ENCODE measurements around the gene MYO6. TPM values are rescaled to one million over a fixed set of nuclear protein-coding genes. Genes with fewer than 3 reads are reported as not detected.
"Not testable (repeated sequence)": the region's sequence is repeated elsewhere in the genome, so short reads cannot be mapped to it uniquely, and the experiment has no call there.

Gene MYO6
- total RNA-seq, result 20.4 TPM

DNA sequence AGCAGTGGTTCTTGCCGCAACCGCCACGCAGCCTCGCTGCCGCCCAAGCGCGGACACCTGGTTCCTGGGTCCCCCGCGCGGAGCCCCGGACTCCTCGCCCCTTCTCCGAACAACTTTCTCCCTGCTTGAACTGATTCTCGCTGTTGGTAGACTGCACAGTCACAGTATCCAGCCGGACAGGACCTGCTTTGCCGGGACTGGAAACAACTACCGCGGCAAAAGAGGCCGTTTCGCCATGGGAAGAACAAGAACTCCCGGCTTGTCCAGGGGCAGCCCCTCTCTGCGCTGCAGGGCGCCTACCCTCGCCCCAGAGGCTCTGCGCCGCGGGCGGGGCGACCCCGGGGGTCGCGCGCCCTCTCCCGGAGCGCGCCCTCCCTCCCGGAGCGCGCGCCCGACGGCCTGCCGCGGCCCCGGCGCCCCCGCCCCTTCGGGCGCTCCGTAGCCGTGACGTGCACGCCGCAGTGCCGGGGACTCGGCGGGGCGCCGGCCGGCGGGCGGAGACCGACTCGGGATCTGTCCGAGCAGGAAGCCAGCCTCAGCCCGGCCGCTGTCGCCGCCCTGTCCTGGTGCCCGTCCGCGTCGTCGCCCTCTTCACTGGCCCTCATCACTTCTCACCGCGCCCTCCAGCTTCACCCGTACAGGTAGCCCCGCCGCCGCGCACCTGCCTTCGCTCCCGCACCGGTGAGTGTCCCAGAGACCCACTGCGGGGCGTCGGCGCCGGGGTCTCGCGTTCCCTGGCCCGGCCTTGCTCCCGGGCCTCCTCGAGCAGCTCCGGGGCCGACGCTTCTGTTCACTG, at the start of gene MYO6:
Gene MYO6 (plus strand): TSS at position 497 of the 796 bp plus-strand sequence. CDS start 68,309 bp downstream, outside the sequence.
- Histone ChIP-seq H3K4me1 (peaks cover 41% of the 10 kb centered on the region), H3K4me3 (peak within 1 kb of the TSS; percentile 67 to 99), H3K9me3 (no peaks in the 10 kb centered on the region), H3K27me3 (no peaks in the 10 kb centered on the region), H3K36me3 (no peaks in the 10 kb centered on the region), H3K27ac (peak within 1 kb of the TSS; percentile 94)
- TF ChIP-seq POLR2AphosphoS5 (IDR thresholded peaks at IDR 0.05; ENCODE audit: insufficient read depth in 1 of 2, low read depth in 1 of 2) (peak in 1 of 2 donors; percentile 84), POLR2A (IDR thresholded peaks at IDR 0.05) (peak in 1 of 2 donors; percentile 67)
- TF ChIP-seq, protein P1, sequence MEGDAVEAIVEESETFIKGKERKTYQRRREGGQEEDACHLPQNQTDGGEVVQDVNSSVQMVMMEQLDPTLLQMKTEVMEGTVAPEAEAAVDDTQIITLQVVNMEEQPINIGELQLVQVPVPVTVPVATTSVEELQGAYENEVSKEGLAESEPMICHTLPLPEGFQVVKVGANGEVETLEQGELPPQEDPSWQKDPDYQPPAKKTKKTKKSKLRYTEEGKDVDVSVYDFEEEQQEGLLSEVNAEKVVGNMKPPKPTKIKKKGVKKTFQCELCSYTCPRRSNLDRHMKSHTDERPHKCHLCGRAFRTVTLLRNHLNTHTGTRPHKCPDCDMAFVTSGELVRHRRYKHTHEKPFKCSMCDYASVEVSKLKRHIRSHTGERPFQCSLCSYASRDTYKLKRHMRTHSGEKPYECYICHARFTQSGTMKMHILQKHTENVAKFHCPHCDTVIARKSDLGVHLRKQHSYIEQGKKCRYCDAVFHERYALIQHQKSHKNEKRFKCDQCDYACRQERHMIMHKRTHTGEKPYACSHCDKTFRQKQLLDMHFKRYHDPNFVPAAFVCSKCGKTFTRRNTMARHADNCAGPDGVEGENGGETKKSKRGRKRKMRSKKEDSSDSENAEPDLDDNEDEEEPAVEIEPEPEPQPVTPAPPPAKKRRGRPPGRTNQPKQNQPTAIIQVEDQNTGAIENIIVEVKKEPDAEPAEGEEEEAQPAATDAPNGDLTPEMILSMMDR (IDR thresholded peaks at IDR 0.05), result no peak
- peak in 1 of 2 donors; percentile 88 for DNase-seq (ENCODE audit: extremely low spot score in 2 of 2)
- intact Hi-C loops (cut with DNase I), result no loop called here

GRCh38 chr6:75708334-75708733, 40.7 kb upstream of the MYO6 start:
- DNase-seq (ENCODE audit: extremely low spot score in 2 of 2); H3K27me3 ChIP-seq; intact Hi-C loops (cut with DNase I); H3K4me1 ChIP-seq; H3K4me3 ChIP-seq; H3K9me3 ChIP-seq; H3K27ac ChIP-seq: not testable (repeated sequence)
- peaks cover 0 to 49% of the 10 kb centered on the region in 2 donors for H3K36me3 ChIP-seq

DNA sequence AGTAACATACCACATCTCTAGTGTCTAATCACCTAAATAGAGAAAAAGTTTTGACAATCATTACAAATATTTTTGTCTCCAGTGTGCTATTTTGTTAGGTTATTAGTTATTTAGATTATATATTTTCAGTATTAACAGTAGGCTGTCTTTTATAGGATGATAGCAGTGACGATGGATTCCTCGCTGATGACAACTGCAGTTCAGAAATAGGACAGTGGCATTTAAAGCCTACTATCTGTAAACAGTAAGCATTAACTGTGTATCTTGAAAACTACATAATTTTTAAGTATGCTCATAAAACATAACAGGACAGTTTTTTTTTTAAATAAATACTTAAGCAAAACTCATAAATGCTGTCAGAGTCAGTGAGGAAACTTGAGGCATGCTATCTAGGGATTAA, 37.9 kb upstream of the MYO6 start:
- no peak for DNase-seq (ENCODE audit: extremely low spot score in 2 of 2)
- Histone ChIP-seq H3K27ac (no peak overlapping the region), H3K36me3 (peaks cover 0 to 64% of the 10 kb centered on the region in 2 donors), H3K9me3 (no peaks in the 10 kb centered on the region), H3K4me3 (no peak overlapping the region), H3K4me1 (no peaks in the 10 kb centered on the region), H3K27me3 (no peaks in the 10 kb centered on the region)
- TF ChIP-seq, protein P1 (IDR thresholded peaks at IDR 0.05), result no peak
- TF ChIP-seq POLR2A (IDR thresholded peaks at IDR 0.05) (no peak), POLR2AphosphoS5 (IDR thresholded peaks at IDR 0.05; ENCODE audit: insufficient read depth in 1 of 2, low read depth in 1 of 2) (no peak)
- intact Hi-C loops (cut with DNase I), result no loop called here

- DNase-seq (ENCODE audit: extremely low spot score in 2 of 2), result no peak
- intact Hi-C loops (cut with DNase I), result no loop called here
- Histone ChIP-seq H3K27me3 (no peaks in the 10 kb centered on the region), H3K9me3 (no peaks in the 10 kb centered on the region), H3K27ac (no peak overlapping the region), H3K36me3 (peaks cover 0 to 25% of the 10 kb centered on the region in 2 donors), H3K4me3 (no peak overlapping the region), H3K4me1 (no peaks in the 10 kb centered on the region)
- TF ChIP-seq POLR2A (IDR thresholded peaks at IDR 0.05) (no peak), POLR2AphosphoS5 (IDR thresholded peaks at IDR 0.05; ENCODE audit: insufficient read depth in 1 of 2, low read depth in 1 of 2) (no peak)
- TF ChIP-seq, protein P1 (IDR thresholded peaks at IDR 0.05), result no peak
Observed at GRCh38 chr6:75719133-75719532, 29.9 kb upstream of the MYO6 start.

GRCh38 chr6:75723382-75723781, 25.7 kb upstream of the MYO6 start:
- intact Hi-C loops (cut with DNase I), result no loop called here
- no peaks in the 10 kb centered on the region for H3K27me3 ChIP-seq
- H3K27ac ChIP-seq, result no peak overlapping the region
- H3K9me3 ChIP-seq, result no peaks in the 10 kb centered on the region
- no peaks in the 10 kb centered on the region for H3K36me3 ChIP-seq
- DNase-seq (ENCODE audit: extremely low spot score in 2 of 2), result no peak
- no peak overlapping the region for H3K4me3 ChIP-seq
- TF ChIP-seq POLR2A (IDR thresholded peaks at IDR 0.05) (no peak), POLR2AphosphoS5 (IDR thresholded peaks at IDR 0.05; ENCODE audit: insufficient read depth in 1 of 2, low read depth in 1 of 2) (no peak)
- TF ChIP-seq, protein P1 (IDR thresholded peaks at IDR 0.05), result no peak
- H3K4me1 ChIP-seq, result no peaks in the 10 kb centered on the region
